H1 (cell line): ENCODE data around the gene DENND1A.

Source experiments
- POLR2A ChIP-seq, 2 experiments: IDR thresholded peaks; 1 replicate in 1 of 2; 2 replicates in 1 of 2; pipeline ENCODE4 v1.6.1; 2011; ENCODE audit warnings: low read depth in 2 of 2, low read length in 2 of 2, mild to moderate bottlenecking in 2 of 2; ENCODE audit errors: control extremely low read depth in 1 of 2
- TF ChIP-seq, protein P1 (sequence below), 3 experiments: IDR thresholded peaks; 1 replicate in 2 of 3; 2 replicates in 1 of 3; pipeline versions ENCODE4 v1.5.1 to v1.6.1; 2011; ENCODE audit warnings: low read length in 3 of 3, mild to moderate bottlenecking in 3 of 3, inconsistent platforms in 2 of 3, low read depth in 1 of 3, moderate library complexity in 1 of 3; ENCODE audit not compliant: insufficient read depth in 1 of 3; ENCODE audit errors: control extremely low read depth in 1 of 3

DNA sequence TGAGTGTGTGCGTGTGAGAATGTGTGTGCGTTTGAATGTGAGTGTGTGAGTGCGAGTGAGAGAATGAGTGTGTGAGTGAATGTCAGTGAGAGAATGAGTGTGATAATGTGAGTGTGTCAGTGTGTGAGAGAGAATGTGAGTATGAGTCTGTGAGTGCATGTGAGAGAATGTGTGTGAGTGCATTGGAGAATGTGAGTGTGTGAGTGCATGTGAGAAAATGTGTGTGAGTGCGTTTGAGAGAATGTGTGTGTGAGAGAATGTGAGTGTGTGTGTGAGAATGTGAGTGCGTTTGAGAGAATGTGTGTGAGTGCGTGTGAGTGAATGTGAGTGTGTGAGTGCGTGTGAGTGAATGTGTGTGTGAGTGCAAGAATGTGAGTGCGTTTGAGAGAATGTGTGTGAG lies 42.7 kb upstream of the DENND1A start:
- TF ChIP-seq, protein P1, sequence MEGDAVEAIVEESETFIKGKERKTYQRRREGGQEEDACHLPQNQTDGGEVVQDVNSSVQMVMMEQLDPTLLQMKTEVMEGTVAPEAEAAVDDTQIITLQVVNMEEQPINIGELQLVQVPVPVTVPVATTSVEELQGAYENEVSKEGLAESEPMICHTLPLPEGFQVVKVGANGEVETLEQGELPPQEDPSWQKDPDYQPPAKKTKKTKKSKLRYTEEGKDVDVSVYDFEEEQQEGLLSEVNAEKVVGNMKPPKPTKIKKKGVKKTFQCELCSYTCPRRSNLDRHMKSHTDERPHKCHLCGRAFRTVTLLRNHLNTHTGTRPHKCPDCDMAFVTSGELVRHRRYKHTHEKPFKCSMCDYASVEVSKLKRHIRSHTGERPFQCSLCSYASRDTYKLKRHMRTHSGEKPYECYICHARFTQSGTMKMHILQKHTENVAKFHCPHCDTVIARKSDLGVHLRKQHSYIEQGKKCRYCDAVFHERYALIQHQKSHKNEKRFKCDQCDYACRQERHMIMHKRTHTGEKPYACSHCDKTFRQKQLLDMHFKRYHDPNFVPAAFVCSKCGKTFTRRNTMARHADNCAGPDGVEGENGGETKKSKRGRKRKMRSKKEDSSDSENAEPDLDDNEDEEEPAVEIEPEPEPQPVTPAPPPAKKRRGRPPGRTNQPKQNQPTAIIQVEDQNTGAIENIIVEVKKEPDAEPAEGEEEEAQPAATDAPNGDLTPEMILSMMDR (IDR thresholded peaks at IDR 0.05; ENCODE audit: control extremely low read depth in 1 of 3, insufficient read depth in 1 of 3, low read depth in 1 of 3, low read length in 3 of 3) = no peak
- TF ChIP-seq POLR2A (IDR thresholded peaks at IDR 0.05; ENCODE audit: control extremely low read depth in 1 of 2, low read depth in 2 of 2, low read length in 2 of 2) = no peak
